ENCODE data around the gene OR2AG2.

GRCh38 chr11:6755303-6755952, 16.3 kb downstream of the OR2AG2 start:
- TF ChIP-seq EP300 (IDR thresholded peaks at IDR 0.05) (no peak), BCL3 (IDR thresholded peaks at IDR 0.05) (no peak), POLR2A (IDR thresholded peaks at IDR 0.05; ENCODE audit: low read length) (no peak), HDAC2 (IDR thresholded peaks at IDR 0.05) (no peak)

All from A549 (cell line).